ENCODE measurements around the gene CXXC5. TPM values are rescaled to one million over a fixed set of nuclear protein-coding genes. Genes with fewer than 3 reads are reported as not detected.

Gene CXXC5
- total and polyA plus RNA-seq, 9 of the 15 experiments (the other 6 are each of a cell fraction or from before 2014, with no cell fraction given), result 1.9 to 123 (median 45.8) TPM

- TF ChIP-seq CREB3L1 (IDR thresholded peaks at IDR 0.05; ENCODE audit: borderline replicate concordance, low read depth) (no peak), SAFB (IDR thresholded peaks at IDR 0.05; ENCODE audit: borderline replicate concordance, low read depth, low read length) (peak; percentile 58), ZBTB40 (IDR thresholded peaks at IDR 0.05) (0 out of 2 replicates have a peak, but pooled peaks have one; percentile 9), ZBTB40 (CRISPR knock-in tag; IDR thresholded peaks at IDR 0.05) (no peak), NKRF (IDR thresholded peaks at IDR 0.05; ENCODE audit: borderline replicate concordance) (peak; percentile 52; the same call in 1 of the 2 replicates), KDM1A (IDR thresholded peaks at IDR 0.05) (0 out of 4 replicates have a peak, but pooled peaks of 1 of the 2 experiments have one; percentile 20), EP400 (IDR thresholded peaks at IDR 0.05) (peak; percentile 51; the same call in 1 of the 2 replicates), UBTF (IDR thresholded peaks at IDR 0.05; ENCODE audit: borderline replicate concordance in 1 of 2, low read depth in 2 of 2, low read length in 2 of 2) (peak; percentile 2 to 28; a peak in 1 of 4 replicates), ZBTB7A (IDR thresholded peaks at IDR 0.05; ENCODE audit: borderline replicate concordance, control insufficient read depth, low read depth, low read length) (peak; percentile 51; the same call in 1 of the 2 replicates)
These were observed 1.2 kb downstream of the CXXC5 start (continued) for GRCh38 chr5:139649082-139649991.

All from K562 (cell line).